GM21825 (cell line): ENCODE data around the gene PHF2.

ENCODE experiments used
- ATAC-seq: cut with Tn5 transposase; IDR thresholded peaks from one replicate; pipeline ENCODE4 v1.9.1; 2021; ENCODE audit warnings: mild to moderate bottlenecking, moderate library complexity; ENCODE audit not compliant: unreplicated experiment

Gene PHF2

GRCh38 chr9:93576258-93577077 is at the start of gene PHF2:
PHF2 (plus strand) TSS chr9:93576584; CDS start chr9:93576774, 190 bp downstream.
- no peak for ATAC-seq

GRCh38 chr9:93531374-93531773 is 45.0 kb upstream of the PHF2 start:
- ATAC-seq: no peak

- ATAC-seq: no peak
These were observed 44.2 kb upstream of the PHF2 start for GRCh38 chr9:93532141-93532540.

GRCh38 chr9:93533863-93534262 is 42.5 kb upstream of the PHF2 start:
- no peak for ATAC-seq

- no peak for ATAC-seq
These were observed 40.2 kb upstream of the PHF2 start for GRCh38 chr9:93536167-93536566.

GRCh38 chr9:93536874-93537273 is 39.5 kb upstream of the PHF2 start:
- no peak for ATAC-seq

- no peak for ATAC-seq
These were observed 36.1 kb upstream of the PHF2 start for GRCh38 chr9:93540305-93540704.

GRCh38 chr9:93541005-93541404 is 35.4 kb upstream of the PHF2 start:
- no peak for ATAC-seq

GRCh38 chr9:93541581-93542349 is 34.6 kb upstream of the PHF2 start:
- ATAC-seq: no peak

GRCh38 chr9:93543117-93543516 is 33.3 kb upstream of the PHF2 start:
- ATAC-seq: no peak

- no peak for ATAC-seq
These were observed 30.0 kb upstream of the PHF2 start for GRCh38 chr9:93546356-93546755.

- no peak for ATAC-seq
These were observed 26.8 kb upstream of the PHF2 start for GRCh38 chr9:93549611-93550010.

- ATAC-seq: no peak
These were observed 23.5 kb upstream of the PHF2 start for GRCh38 chr9:93552923-93553322.

GRCh38 chr9:93555370-93555769 is 21.0 kb upstream of the PHF2 start:
- no peak for ATAC-seq

GRCh38 chr9:93557366-93558137 is 18.8 kb upstream of the PHF2 start:
- ATAC-seq: no peak

GRCh38 chr9:93558503-93558902 is 17.9 kb upstream of the PHF2 start:
- ATAC-seq: no peak

GRCh38 chr9:93560991-93561390 is 15.4 kb upstream of the PHF2 start:
- no peak for ATAC-seq

- no peak for ATAC-seq
These were observed 14.2 kb upstream of the PHF2 start for GRCh38 chr9:93562157-93562556.

GRCh38 chr9:93565089-93565488 is 11.3 kb upstream of the PHF2 start:
- no peak for ATAC-seq

- peak; percentile 90 for ATAC-seq
These were observed 9.7 kb upstream of the PHF2 start for GRCh38 chr9:93566408-93567270.
